ENCODE data around the gene TTC23L. TPM values are rescaled to one million over a fixed set of nuclear protein-coding genes. Genes with fewer than 3 reads are reported as not detected.

Gene TTC23L
- total RNA-seq, 1 experiment from 2014 or later = 3.9 TPM

DNA sequence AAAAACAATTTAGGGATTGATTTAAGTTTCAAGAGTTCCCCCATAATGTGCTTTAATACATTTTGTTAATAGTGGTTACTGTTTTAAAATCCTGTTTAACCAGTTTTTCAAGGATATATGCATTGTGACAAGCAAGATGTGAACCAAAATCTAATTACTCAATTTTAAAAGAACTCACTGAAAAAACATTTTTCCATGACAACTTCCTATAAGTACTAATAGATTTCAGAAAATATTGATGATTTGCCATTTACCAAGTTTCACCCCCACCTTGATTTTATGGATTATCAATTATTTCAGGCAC is 85.5 kb downstream of the TTC23L start:
- Histone ChIP-seq H3K4me3 (peak overlapping the region; percentile 41; the same call in 1 of the 2 replicates), H3K79me2 (ENCODE audit: low read depth) (peaks cover 58% of the 10 kb centered on the region), H3K27ac (peak overlapping the region; percentile 72), H3K4me2 (peak overlapping the region; percentile 71), H3F3A (ENCODE audit: insufficient read depth, low read depth) (peaks cover 90% of the 10 kb centered on the region), H3K4me1 (replicated peaks; ENCODE audit: insufficient read depth) (peaks cover 57% of the 10 kb centered on the region), H4K20me1 (ENCODE audit: insufficient read depth) (peaks cover 12% of the 10 kb centered on the region), H3K27me3 (ENCODE audit: insufficient read depth, low read depth) (no peaks in the 10 kb centered on the region), H3K36me3 (ENCODE audit: low read depth) (peaks cover 66% of the 10 kb centered on the region), H2AFZ (no peak overlapping the region), H3K9me2 (ENCODE audit: insufficient read depth) (no peaks in the 10 kb centered on the region), H3K9me3 (ENCODE audit: insufficient read depth, low read depth) (no peaks in the 10 kb centered on the region; the same call in 1 of the 2 replicates)
- no peak for TF ChIP-seq EZH2 (IDR thresholded peaks at IDR 0.05; ENCODE audit: low read depth)
- TF ChIP-seq, protein P1, sequence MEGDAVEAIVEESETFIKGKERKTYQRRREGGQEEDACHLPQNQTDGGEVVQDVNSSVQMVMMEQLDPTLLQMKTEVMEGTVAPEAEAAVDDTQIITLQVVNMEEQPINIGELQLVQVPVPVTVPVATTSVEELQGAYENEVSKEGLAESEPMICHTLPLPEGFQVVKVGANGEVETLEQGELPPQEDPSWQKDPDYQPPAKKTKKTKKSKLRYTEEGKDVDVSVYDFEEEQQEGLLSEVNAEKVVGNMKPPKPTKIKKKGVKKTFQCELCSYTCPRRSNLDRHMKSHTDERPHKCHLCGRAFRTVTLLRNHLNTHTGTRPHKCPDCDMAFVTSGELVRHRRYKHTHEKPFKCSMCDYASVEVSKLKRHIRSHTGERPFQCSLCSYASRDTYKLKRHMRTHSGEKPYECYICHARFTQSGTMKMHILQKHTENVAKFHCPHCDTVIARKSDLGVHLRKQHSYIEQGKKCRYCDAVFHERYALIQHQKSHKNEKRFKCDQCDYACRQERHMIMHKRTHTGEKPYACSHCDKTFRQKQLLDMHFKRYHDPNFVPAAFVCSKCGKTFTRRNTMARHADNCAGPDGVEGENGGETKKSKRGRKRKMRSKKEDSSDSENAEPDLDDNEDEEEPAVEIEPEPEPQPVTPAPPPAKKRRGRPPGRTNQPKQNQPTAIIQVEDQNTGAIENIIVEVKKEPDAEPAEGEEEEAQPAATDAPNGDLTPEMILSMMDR (conservative IDR thresholded peaks at IDR 0.05) = no peak
- BruUV-seq (replicated peaks) = no TSS peak
- ChIA-PET POLR2A (ENCODE audit: unreplicated experiment) (no interaction called here), CTCF (interaction anchor here (0.8 kb wide), 1 partner anchor 79 kb away, joined by 3 read pairs; no protein-coding TSS in a partner anchor)
- intact Hi-C loops (cut with micrococcal nuclease; ENCODE audit: unreplicated experiment) = loop anchor here (1.0 to 10.0 kb wide), 3 partner anchors 9 to 1950 kb away; partner anchors contain the start of genes ADAMTS12, BRIX1, NIPBL and RAD1
- DNase-seq = peak in 1 of 2 experiments; percentile 57

DNA sequence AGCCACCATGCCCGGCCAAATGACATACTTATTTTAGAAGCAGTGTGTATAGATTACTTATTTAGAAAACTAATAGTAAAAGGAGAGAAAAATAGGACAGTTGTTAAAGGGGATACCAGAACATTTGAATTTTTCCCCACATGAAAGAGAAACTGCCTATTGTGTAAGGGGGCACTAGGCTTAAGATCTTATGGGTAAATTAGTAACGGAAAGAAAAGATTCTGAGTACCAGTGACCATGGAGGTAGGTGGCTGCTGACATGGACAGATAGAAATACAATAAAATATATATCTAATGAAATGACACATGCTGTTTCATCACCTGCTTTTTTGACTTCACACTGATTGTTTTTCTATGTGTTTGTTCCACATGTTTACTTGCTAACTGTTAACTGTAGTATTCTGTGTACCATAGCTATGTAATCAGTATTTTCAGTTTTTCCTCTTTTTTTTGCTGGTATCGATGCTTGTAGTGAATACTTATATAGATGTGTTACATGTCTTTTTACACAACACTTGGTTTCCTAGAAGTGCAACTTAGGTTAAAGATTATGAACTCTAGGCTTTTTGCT is 87.4 kb downstream of the TTC23L start:
- CTCF ChIA-PET = no interaction called here
- Histone ChIP-seq H4K20me1 (ENCODE audit: insufficient read depth) (no peaks in the 10 kb centered on the region; the same call in none of the 2 replicates), H3K79me2 (ENCODE audit: low read depth) (peaks cover 54% of the 10 kb centered on the region), H2AFZ (no peak overlapping the region), H3K36me3 (ENCODE audit: low read depth) (peaks cover 46% of the 10 kb centered on the region), H3K27ac (no peak overlapping the region), H3K27me3 (ENCODE audit: insufficient read depth, low read depth) (no peaks in the 10 kb centered on the region), H3K4me1 (replicated peaks; ENCODE audit: insufficient read depth) (peaks cover 51% of the 10 kb centered on the region), H3K9me2 (ENCODE audit: insufficient read depth) (no peaks in the 10 kb centered on the region), H3F3A (ENCODE audit: insufficient read depth, low read depth) (peaks cover 84% of the 10 kb centered on the region), H3K4me2 (no peak overlapping the region), H3K9me3 (ENCODE audit: insufficient read depth, low read depth) (no peaks in the 10 kb centered on the region; the same call in 1 of the 2 replicates), H3K4me3 (no peak overlapping the region)
- intact Hi-C loops (cut with micrococcal nuclease; ENCODE audit: unreplicated experiment) = loop anchor here (5.0 to 10.0 kb wide), 4 partner anchors 244 to 1948 kb away; partner anchors contain the start of genes ADAMTS12, AMACR and NIPBL
- no TSS peak for BruUV-seq (replicated peaks)
- POLR2A ChIA-PET (ENCODE audit: unreplicated experiment) = no interaction called here
- DNase-seq = no peak
- TF ChIP-seq EZH2 (IDR thresholded peaks at IDR 0.05; ENCODE audit: low read depth) = no peak
- TF ChIP-seq, protein P1 (conservative IDR thresholded peaks at IDR 0.05) = no peak

DNA sequence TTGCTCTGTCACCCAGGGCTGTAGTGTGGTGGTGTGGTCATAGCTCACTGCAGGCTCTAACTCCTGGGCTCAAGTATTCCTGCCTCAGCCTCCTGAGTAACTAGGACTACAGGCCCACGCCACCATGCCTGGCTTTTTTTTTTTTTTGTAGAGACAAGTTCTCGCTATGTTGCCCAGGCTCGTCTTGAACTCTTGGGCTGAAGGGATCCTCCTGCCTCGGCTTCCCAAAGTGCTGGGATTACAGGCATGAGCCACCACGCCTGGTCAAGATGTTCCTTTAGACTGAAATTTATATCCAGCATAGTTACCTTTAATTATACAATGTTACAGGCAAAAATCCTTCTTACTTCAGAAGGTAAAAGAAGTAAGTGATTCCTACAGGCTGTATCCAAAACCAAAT is 88.8 kb downstream of the TTC23L start:
- Histone ChIP-seq H3K27me3 (ENCODE audit: insufficient read depth, low read depth) (no peaks in the 10 kb centered on the region), H3K27ac (no peak overlapping the region), H3K4me3 (no peak overlapping the region), H3K9me2 (ENCODE audit: insufficient read depth) (no peaks in the 10 kb centered on the region), H3K9me3 (ENCODE audit: insufficient read depth, low read depth) (no peaks in the 10 kb centered on the region; the same call in 1 of the 2 replicates), H3F3A (ENCODE audit: insufficient read depth, low read depth) (peaks cover 70% of the 10 kb centered on the region), H3K36me3 (ENCODE audit: low read depth) (peaks cover 34% of the 10 kb centered on the region), H2AFZ (no peak overlapping the region), H4K20me1 (ENCODE audit: insufficient read depth) (no peaks in the 10 kb centered on the region; the same call in none of the 2 replicates), H3K4me1 (replicated peaks; ENCODE audit: insufficient read depth) (peaks cover 45% of the 10 kb centered on the region), H3K4me2 (no peak overlapping the region), H3K79me2 (ENCODE audit: low read depth) (peaks cover 54% of the 10 kb centered on the region)
- TF ChIP-seq EZH2 (IDR thresholded peaks at IDR 0.05; ENCODE audit: low read depth) = no peak
- TF ChIP-seq, protein P1 (conservative IDR thresholded peaks at IDR 0.05) = no peak
- intact Hi-C loops (cut with micrococcal nuclease; ENCODE audit: unreplicated experiment) = loop anchor here (5.0 to 10.0 kb wide), 4 partner anchors 245 to 1947 kb away; partner anchors contain the start of genes ADAMTS12, AMACR and NIPBL
- no TSS peak for BruUV-seq (replicated peaks)
- ChIA-PET CTCF (interaction anchor here (0.5 kb wide), 1 partner anchor 440 kb away, joined by 7 read pairs; no protein-coding TSS in a partner anchor), POLR2A (ENCODE audit: unreplicated experiment) (no interaction called here)
- DNase-seq = no peak

Data from PC-9 (cell line).